Epidermal melanocyte (primary cell): ENCODE data around the gene NR0B2.

ENCODE experiments used
- DNase-seq: peaks from one replicate; pipeline ENCODE4 v3.0.0; 2011; ENCODE audit warnings: low spot score; ENCODE audit not compliant: insufficient read length

The NR0B2 gene

DNA sequence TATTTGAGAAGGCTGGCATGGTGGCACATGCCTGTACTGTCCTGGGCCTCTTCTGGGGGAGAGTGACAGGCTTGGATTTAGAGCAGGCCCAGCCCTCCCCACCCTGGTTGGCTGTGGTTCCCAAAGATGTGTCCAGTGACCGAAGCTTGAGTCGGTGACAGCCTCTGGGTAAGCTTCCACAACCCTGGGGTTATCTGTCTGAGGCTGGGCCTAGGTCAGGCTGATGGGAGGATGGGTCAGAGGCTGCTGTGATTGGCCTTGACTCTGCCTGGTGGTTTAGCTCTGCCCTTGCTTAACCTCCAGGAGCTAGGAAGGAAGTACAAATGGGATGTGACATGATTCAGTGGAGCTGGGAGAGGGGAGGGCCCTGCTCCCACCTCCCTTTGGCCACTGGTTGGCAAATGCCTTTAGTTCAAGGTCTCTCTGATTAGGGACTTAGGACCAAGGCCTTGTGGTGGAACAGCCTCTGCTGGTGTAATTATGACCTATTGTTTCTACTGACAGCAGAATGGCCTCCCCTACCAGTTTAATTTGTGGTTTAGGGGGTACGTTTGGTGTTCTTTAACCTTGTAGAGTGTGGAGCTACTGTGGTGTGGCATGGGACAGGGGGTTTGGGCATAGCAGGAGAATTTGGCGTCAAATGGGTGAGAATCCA is 24.4 kb upstream of the NR0B2 start:
- DNase-seq, result no peak

DNA sequence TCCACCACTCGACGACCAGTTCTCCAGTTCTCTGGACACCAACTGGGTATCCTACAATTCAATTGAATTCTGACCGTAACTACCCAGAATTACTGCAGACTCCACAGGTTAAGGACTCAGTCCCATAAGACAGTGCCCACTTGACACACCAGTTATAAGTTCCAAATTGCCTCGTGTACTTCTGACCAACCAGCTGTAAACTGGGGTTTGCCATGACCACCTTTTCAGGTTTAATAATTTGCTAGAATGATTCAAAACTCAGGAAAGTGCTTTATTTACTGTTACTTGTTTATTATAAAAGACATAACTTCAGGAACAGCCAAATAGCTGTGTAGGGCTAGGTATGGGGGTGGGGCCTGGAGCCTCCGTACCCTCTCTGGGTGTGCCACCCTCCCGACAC is 23.0 kb upstream of the NR0B2 start:
- DNase-seq, result no peak

DNA sequence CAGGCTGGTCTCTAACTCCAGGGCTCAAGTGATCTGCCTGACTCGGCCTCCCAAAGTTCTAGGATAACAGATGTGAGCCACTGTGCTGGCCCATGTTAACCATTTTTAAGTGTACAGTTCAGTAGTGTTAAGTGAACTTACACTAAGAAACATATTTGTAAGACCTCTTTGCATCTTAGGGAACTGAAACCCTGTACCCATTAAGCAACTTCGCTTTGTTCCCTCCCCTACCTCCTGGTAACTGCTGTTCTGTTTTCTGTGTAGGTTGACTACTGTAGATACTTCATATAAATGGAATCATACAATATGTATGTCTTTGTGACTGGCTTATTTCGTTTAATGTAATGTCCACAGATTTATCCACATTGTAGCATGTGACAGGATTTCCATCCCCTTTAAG is 18.8 kb upstream of the NR0B2 start:
- DNase-seq, result no peak

DNA sequence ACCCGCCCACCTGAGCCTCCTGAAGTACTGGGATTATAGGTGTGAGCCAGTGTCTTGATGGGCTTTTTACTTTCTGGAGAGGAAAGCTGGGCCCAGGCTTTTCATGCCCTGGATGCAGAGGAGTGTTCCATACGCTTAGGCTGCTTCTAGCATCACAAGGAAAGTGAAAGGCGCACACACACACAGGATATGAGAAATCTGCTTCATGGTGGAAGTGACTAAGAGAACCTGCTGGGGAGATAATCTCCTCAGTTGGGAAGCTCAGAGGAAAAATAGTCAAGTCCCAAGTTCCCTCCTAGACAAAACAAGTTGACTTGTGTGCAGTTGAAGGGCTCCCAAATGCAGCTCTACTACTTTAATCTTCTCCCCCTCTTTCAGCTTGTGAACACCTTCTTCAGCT is 9.9 kb upstream of the NR0B2 start:
- DNase-seq, result no peak

DNA sequence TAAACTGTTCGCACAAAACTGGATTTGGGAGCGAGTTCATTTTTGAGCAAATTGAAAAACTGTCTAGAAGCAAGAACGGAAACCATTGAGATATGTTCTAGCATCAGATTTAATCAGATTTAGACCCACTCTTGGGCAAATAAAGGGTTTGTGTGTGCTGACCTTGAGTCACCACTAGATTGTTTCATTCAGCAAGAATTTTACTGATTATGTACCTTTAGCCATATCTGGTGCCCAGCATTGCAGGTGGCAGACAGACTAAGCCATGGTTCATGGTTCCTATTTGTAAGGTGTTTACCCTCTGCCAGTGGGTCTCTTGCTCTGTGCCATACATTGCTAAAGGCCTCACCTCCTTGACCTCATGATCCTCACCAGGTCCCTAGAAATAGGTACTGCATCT is 9.1 kb upstream of the NR0B2 start:
- DNase-seq, result no peak

DNA sequence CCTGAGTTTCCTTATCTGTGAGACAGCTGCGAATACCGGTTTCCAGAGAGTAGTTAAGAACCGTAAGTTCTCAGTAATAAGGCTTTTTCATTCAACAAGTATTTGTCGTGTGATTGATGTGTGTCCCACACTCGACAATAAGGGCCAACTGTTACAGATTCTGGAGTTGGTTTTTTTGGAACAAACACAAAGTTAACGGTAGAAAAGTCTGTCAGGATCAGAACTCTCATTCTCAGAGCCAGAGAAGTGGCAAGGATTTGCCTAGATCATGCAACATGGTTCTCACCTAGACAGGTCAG is 8.6 kb upstream of the NR0B2 start:
- DNase-seq, result no peak

DNA sequence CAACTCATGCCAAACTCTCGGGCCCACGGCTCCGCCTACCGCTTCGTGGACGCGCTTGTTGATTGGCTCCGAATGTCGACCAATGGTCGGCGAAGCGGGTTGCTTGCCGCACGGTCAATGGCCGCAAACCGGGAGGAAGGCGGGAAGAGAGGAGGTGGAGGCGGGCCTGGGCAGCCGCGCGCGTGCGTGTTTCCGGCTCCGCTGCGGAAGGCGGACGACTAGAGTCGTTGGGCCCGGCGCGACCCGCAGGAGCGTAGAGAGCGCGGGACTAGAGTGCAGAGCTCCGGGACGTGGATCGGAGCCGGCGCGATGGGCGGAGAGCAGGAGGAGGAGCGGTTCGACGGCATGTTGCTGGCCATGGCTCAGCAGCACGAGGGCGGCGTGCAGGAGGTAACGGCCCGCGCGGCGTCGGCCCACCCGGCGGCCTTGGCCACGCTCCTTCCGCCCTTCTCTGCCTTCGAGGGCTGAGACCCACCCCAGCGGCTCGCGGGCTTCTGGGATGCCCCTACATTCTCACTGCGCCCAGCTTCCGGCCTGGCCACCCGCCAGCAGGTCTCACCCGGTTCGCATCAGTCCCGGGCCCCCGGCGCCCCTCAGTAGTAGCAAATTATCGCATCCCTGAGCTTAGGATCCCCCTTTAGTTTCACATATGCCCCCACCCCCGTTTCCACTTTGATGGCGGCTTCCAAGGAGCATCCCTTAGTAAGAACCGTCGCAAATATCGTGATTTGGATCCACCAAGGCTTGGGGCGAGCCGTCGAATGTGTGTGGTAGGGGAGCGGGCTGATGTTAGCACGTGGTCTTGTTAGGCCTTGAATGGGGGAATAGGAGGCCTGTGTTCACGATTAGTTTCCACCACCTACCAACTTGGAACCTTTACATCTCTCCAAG is 8.0 kb upstream of the NR0B2 start, which contains the start of gene NUDC:
TSS of gene NUDC (plus strand) at position 204 of the 891 bp plus-strand sequence. CDS start at position 310, 106 bp downstream.
- DNase-seq, result peak; percentile 95

DNA sequence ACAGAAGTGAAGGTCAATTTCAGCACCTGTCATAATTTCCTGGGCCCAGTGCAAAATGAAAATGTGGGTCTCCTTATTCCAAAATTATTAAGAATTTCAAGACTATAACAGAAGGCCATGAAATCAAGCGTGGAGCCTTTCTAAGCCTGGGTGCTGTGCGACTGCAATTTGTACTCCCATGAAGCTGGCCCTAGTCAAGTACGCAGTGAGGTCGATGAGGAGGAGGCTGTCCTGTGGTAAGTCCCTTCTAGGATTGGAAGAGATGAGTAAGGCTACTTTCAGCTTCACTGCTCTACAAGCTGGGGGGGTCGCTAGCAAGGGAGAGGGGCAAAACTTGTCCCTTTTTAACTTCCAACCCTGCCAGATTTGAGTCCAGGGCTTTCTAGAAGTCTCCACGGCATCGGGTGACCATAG is 7.4 kb upstream of the NR0B2 start:
- DNase-seq, result peak; percentile 24

DNA sequence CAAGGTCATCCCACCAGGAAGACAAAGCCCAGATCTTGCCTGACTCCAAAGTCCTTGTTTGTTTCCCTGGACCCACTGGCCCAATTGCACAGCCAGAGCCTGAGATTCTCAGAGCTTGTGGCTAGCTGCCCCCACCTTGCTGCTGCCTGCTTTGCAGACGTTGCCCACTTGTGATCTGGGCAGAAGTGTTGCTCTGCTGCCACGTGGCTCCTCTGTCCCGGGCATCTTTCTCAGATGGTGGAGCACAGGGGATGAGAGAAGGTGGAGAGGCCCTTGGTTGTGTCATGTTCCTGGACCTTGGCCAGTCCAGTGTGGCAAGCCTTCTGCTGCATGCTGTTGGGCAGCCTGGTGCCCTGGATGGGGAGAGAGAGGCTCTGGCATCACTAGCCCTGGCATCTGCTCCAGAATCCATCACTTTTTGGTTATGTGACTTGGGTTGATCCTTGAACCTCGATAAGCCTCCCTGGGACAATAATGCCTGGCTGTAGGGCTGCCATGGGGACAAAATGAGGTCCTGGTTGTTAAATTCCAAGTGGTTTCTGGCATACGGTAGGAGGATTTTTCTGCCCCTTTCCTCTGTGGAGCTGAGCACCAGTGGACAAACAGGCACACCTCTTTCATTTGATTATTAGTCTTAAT is 1.5 kb upstream of the NR0B2 start:
- DNase-seq, result no peak

DNA sequence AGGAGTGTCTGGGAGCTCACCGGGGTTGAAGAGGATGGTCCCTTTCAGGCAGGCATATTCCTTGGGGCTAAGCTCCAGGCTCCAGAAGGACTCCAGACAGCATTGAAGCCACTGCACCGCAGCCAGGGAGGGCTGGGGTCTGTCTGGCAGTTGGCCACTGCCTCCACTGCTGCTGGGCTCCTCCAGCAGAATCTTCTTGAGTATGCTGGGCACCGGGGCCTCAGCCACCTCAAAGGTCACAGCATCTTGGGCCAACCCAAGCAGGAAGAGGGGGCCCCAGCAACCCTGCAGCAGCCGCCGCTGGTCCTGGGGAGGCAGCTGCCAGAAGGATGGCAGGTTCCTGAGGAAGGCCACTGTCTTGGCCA is 404 bp downstream of the NR0B2 start:
- DNase-seq, result no peak

DNA sequence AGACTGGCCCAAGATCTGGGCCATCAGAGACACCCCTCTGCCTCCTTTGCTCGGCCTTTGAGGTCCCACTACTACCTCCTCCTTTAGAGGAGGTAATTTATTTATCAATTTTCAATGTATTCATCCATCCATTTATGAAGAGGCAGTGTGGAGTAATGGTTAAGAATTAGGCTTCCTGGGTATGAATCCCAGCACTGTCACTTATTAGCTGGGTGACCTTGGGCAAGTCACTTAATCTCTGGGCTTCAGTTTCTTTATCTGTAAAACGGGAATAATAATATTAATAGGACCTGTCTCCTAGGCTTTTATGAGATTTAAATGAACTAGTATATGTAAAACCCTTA is 1.7 kb downstream of the NR0B2 start:
- DNase-seq, result no peak

DNA sequence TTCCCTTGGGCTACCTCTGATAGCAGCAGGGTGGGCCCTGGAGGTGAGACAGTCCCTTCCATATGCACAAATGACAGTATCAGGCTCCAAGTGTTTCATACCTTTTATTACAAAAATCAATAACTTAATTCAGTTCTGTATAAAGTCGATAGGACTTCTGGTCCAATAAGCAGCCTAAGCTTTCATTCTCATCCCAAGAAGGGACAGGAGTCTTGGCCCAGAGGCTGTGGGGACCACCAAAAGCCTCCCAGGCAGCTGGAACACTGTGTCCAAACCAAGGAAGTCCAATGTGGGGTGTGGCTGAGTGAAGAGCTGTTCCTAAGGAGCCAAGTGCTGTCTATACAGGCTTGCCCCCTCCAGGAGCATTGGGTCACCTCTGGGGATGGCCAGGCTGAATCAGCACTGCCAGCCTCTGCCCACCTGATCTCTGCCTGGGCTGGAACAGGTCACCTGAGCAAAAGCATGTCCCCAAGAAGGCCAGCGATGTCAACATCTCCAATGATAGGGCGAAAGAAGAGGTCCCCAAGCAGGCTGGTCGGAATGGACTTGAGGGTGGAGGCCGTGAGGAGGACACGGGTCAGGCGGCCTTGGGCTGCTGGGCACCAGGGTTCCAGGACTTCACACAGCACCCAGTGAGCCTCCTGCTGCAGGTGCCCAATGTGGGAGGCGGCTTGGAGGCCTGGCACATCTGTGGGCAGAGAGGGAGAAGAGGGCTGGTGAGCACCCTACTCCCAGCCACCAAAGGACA is 2.2 kb downstream of the NR0B2 start:
- DNase-seq, result no peak

DNA sequence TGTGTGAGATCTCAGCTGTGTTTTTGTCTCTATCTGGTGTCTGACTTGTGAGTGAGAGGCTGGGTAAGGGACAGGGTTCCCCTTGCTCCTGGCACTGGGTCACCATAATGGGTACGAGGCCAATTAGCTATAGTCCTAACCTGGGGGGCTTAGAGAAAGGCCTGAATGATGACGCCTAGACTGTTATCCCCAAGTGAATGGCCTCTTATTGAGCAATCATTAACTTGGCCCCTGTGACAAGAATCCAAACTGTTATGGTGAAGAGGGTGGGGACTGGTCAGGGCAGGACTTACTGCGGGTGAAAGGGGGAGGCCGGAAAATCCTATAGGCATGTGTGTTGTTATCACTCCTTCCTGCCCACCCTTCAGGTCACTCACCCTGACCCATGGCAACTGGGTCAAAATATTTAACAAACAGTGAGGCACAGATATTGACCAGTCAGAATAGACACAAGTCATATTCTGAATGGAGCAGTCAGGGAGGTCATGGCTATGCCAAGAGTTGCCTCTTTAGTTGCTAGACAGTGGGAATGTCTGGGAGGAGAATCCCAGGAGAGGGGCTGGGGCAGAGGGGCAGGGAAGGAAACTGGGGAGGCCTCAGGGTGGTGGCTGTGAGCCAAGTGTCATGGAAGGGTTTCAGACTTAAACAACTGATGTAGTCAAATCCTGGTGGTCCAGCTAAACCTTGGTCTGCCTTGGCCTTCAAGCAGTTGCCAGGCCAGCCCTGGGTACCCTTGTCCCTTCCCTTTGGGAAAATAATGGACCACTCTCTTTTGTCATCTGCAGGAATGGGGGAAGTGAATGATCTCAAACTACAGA is 3.2 kb downstream of the NR0B2 start:
- no peak for DNase-seq

DNA sequence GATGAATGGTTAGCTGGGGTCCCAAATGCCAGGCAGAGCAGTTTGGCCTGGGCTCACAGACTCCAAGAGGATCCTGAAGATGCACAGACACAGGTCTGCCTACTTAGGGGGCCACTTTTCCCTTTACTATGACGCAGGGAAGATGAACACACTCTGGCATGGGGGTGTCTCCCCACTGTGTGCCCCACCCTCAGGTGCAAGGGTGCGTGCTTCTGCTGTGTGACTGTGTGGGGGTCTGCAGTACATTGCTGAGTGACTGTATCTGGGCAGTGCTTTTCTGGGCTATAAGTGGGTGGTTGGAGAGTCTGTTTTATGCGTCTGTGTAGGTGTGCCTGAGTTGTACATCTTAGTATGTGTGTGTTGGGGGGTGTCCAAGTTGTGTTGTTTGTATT is 3.8 kb downstream of the NR0B2 start:
- DNase-seq, result no peak

DNA sequence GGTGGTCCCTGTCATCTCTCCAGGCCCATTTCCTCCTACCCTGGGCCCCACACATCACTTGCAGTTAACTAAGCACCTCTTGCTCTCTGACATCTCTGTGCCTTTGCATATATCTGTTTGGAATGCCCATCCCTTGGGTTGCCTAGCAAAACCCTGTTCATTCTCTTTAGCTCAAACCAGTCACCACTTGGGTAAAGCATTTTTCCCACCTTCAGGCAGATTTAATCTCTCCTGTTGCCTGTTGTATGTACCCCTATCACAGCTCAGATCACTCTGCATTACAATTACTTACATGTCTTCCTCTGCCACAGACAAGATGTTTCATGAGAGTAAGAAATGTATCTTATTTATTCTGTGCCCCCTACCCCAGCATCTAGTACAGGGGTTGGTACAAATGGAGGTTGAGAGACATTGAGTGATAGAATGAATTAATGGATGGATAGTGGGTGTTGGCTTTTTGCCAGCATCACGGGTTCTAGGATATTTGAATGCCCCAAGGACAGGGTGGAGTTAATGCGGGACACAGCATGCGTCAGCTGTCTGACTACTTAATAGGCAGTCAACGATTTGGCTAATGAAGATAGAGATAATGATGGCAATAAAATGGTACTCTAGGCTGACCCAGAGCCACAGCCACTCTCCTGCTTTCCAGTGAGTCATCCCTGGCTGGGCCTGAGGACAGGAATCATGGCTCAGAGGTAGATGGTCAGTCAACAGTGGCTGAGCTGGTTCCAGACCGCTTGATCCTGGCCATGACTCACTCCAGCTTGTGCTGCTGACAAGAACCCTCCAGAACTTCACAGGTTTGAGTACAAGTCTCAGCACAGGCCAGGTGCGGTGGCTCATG is 6.5 kb downstream of the NR0B2 start:
- DNase-seq, result peak; percentile 20

DNA sequence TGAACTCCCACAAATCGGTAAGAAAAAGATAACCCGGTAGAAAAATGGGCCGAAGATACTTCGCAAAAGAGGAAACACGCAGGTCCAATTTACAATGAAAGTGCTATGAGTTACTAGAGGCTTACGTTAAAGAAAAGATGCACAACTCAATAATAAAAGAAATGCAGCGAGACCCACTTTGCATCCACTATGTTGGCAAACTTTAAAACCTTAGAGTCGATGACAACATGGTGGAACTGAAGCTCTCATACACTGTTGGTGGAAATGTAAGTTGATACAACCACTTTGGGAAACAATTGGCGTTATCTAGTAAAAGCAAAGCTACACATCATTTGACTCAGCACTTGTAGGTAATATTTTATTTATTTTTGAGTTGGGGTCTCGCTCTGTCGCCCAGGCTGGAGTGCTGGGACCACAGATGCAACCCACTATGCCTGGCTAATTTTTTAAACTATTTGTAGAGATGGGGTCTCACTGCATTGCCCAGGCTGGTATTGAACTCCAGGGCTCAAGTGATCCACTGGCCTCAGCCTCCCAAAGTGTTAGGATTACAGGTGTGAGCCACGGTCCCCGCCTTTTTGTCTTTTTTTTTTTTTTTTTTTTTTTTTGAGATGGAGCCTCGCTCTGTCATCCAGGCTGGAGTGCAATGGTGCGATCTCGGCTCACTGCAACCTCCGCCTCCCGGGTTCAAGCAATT is 12.8 kb downstream of the NR0B2 start:
- no peak for DNase-seq

DNA sequence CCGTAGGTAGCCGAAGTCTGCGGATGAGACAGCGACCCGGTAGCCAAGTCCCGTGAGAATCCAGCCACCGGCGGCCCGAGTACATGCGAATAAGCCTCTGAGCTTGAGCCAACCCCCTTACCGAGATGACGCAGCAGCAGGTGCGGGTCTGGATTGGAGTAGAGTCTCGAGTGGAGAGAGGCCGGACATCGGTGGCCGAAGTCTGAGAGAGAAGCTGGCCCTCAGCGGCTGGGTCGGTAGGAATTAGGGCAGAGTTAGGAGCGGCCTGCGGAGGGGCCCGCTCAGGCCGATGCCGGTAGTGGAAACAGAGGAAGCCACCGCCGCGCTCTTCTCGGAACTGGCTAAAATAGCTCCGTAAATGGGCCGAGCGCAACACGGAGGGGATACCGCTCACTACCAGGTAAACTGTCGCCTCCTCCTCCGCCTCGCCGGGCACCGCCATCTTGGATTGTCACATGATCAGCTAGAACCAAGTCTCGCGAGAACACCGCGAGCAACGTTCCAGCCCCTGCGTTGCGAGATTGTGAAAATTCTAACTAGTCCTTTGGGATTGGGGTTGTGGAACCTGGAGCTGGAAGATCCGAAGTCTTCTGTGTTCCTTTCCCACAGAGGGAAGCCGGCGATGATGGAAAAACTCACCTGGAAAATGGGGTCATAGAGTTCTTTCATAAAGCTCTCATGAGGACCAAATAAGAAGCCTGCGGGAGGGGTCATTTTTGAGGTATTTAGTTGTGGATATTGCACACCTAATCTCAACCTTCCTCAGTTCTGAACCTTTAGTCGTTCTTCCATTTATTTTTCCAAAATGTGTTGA is 13.6 kb downstream of the NR0B2 start, which contains the start of gene GPATCH3:
TSS of gene GPATCH3 (minus strand) at position 467 of the 814 bp plus-strand sequence. CDS start at position 442, 25 bp downstream.
- DNase-seq, result peak; percentile 95

DNA sequence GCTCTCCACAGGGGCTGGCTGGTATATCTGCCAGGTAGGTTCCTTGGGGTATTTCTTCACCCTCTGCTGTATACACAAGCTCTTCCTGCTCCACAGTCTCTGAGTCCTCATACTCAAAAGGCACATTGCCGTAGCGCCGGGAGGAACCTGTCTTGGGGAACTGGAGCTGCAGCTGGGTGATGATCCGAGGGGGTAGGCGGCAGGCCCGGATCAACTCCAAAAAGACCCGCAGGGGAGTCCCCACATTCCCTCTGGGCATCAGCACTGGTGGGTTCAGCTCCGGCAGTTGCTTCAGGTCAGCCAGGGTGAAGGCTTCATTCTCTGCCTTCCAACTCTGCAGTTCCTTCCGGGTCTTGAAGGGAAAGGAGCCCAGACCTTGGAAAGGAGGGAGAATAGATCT is 16.4 kb downstream of the NR0B2 start:
- no peak for DNase-seq

DNA sequence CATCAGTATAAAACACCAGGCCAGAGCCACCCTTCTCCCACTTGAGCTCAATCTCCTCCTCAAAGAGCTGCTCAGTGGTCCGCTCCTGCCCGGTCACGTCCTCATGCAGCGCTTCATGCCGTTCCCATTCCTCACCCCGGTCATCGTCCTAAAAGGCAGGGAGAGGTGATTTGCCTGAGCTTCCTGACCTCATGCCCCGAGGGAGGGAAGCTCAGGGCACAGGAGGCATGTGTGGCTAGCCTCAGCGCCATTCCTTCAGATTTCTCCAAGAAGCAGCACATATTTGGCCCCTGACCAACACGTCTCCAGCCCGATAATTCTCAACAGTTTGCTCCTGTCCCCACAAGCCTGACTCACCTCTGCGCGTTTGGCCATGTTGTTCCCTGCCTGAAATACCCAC is 19.5 kb downstream of the NR0B2 start:
- DNase-seq, result no peak
